Measurements from ENCODE around the gene NUBP2.

The NUBP2 gene

GRCh38 chr16:1772362-1772907 lies 10.3 kb upstream of the NUBP2 start, which contains the start of gene EME2:
Gene EME2, plus strand, starts transcription at chr16:1772810. Its CDS starts 418 bp downstream, at chr16:1773228.
- DNase-seq (ENCODE audit: low spot score): peak; percentile 33

- DNase-seq (ENCODE audit: low spot score): peak; percentile 68
Observed at GRCh38 chr16:1772908-1773702, 9.7 kb upstream of the NUBP2 start, which contains the start of gene MRPS34. Gene MRPS34, minus strand, starts transcription at chr16:1773134. Its CDS starts 15 bp downstream, at chr16:1773119.

DNA sequence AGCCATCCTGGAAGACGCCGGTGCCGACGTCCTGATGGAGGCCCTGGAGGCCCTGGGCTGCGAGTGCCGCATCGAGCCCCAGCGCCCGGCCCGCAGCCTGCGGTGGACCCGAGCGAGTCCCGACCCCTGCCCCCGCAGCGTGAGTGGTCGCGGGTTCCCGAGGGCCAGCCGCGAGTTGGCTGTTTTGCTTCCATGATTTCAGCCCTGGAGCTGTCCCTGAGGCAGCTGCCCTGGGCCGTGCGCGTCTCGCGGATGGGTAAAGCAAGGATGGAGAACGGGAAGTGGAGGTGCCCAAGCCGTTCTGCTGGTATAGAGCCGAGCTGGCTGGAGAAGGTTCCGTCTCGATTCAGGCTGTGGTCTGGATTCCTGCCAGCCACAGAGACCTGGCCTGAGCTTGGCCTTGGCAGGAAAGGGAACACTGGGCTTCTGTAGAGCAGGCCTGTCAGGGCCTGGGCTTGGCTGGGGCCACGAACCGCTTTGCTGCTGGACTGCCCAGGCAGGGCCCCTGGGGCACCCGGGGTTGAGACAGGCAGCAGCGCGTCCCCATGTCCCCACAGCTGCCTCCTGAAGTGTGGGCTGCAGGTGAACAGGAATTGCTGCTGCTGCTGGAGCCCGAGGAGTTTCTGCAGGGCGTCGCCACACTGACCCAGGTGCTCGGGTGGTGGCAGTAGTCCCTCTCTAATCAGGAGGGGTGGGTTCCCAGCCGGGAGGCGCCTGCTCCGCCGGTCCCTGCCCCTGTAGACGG lies 8.9 kb upstream of the NUBP2 start:
- no peak for DNase-seq (ENCODE audit: low spot score)

- DNase-seq (ENCODE audit: low spot score): no peak
Observed at GRCh38 chr16:1774448-1774780, 8.3 kb upstream of the NUBP2 start.

DNA sequence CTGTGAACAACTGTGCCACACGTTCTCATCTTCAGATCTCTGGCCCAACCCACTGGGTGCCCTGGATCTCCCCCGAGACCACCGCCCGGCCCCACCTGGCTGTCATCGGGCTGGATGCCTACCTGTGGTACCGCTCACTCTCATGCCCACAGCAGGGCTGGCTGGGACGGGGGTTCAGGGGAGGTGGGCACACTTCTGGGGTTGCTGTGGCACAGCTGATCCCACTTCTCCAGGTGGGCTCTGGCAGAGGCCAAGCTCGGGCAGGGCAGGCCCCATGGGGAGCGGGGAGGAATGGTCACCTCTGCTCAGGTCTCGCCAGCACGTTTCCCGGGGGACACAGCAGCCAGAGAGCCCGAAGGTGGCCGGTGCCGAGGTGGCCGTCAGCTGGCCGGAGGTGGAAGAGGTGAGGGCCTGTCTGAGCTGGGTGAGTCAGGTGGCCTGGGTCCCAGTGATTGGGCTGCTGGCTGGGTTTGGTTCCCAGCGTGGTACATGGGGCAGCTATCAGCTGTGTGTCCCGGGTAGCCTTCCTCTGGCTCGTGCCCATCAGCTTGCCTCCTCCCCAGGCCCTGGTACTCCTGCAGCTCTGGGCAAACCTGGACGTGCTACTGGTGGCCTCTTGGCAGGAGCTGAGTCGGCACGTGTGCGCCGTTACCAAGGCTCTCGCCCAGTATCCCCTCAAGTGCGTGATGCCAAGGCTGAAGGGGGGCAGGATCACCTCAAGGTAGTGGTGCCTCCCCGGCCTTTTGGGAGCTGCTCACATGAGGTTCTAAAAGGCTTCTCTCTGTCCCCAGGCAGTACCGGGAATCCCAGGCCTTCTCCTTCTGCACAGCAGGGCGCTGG lies 7.5 kb upstream of the NUBP2 start:
- DNase-seq (ENCODE audit: low spot score): no peak

DNA sequence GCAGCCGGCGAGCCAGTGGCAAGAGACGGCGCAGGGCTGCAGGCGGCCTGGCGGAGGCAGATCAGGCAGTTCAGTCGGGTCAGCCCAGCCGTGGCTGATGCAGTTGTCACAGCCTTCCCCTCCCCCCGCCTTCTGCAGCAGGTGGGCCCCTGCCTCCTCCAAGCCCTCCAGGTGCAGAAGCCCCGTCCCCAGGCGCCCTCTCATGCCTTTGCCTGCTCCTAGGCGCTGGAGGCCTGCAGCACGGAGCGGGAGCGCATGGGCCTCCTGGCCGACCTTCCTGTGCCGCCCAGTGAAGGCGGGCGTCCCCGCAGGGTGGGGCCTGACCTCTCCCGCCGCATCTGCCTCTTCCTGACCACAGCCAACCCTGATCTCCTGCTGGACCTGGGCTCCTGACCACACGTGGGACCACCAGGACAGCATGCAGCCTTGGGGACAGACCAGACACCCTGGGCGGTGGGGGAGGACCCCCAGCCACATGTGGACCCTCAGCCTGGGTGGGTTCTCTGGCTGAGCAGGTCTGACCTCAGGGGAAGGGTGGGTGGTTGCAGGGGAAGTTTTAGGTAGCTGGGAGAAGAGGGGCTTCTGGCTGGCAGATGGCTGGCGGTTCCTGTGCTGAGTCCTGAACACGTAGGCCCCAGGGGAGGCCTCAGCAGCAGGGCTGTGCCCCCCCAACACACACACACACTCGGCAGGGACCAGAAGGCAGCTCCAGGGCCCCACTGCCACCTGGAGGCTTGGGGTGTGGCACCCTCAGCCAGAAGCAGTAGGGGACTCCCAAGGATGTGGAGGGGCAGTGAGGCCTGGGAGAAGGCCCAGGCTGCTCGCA lies 6.7 kb upstream of the NUBP2 start:
- no peak for DNase-seq (ENCODE audit: low spot score)

GRCh38 chr16:1776672-1776955 lies 6.1 kb upstream of the NUBP2 start:
- no peak for DNase-seq (ENCODE audit: low spot score)

- DNase-seq (ENCODE audit: low spot score): no peak
Observed at GRCh38 chr16:1776991-1777374, 5.8 kb upstream of the NUBP2 start.

DNA sequence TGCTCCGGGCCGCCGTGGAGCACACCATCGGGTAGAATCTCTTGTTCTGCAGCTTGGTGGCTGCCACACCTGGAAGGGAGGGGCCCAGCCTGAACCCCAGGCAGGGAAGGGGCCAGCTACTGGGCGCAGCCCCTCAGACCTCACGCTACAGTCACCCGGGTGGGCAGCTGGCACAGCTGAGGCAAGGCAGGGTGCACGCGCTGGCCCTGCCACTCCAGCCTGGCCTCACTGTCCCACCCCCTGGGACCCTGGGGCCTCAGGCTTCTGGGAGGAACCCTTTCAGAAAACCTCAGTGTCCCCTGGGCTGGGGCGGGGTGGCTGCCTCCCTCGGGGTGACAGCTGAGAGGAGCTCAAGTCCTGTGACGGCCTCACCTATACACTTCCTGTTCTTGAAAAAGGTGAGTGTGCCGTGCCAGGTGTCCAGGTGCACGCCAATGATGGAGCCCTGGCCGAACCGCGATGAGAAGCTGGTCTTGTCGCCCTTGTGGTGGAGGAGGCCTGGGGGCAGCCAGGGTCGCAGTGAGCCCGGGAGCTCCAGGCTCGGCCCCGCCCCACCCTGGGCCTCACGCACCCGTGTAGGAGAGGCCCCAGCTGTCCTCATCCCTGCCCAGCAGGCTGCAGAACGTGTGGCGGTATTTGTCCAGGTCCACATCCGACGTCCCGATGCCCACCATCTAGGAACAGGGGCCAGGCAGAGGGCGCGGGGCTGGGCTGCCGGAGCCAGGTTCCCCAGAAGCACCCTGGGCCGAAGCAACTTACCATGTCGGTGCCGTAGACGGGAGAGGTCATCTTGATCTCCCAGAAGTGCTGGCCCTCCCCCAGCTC lies 5.2 kb upstream of the NUBP2 start:
- no peak for DNase-seq (ENCODE audit: low spot score)

GRCh38 chr16:1778200-1779179 lies 4.3 kb upstream of the NUBP2 start:
- DNase-seq (ENCODE audit: low spot score): no peak

DNA sequence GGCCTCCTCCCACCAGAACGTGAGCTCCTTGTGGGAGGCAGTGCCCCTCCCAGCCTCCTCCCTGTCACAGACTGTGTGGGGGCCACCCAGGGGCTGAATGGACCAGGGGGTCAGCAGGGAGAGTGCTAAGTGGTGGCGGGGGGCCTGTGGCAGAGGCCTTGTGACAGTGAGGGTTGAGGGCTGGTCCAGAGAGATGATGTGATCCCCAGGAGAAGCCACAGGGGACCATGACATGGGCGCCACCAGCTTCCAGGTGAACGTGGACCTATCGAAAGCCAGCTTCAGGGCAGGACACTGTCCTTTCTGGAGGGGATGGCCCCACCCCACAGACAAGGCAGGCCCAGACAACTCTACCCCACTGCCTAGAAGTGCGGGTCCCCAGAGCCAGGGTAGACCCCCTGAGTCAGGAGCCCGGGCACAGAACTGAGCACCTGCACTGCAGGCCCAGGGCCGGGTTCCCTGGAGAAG lies 3.5 kb upstream of the NUBP2 start:
- no peak for DNase-seq (ENCODE audit: low spot score)

GRCh38 chr16:1779741-1780676 lies 2.8 kb upstream of the NUBP2 start:
- DNase-seq (ENCODE audit: low spot score): no peak

GRCh38 chr16:1780677-1781072 lies 2.1 kb upstream of the NUBP2 start:
- no peak for DNase-seq (ENCODE audit: low spot score)

GRCh38 chr16:1781254-1781653 lies 1.5 kb upstream of the NUBP2 start:
- no peak for DNase-seq (ENCODE audit: low spot score)

DNA sequence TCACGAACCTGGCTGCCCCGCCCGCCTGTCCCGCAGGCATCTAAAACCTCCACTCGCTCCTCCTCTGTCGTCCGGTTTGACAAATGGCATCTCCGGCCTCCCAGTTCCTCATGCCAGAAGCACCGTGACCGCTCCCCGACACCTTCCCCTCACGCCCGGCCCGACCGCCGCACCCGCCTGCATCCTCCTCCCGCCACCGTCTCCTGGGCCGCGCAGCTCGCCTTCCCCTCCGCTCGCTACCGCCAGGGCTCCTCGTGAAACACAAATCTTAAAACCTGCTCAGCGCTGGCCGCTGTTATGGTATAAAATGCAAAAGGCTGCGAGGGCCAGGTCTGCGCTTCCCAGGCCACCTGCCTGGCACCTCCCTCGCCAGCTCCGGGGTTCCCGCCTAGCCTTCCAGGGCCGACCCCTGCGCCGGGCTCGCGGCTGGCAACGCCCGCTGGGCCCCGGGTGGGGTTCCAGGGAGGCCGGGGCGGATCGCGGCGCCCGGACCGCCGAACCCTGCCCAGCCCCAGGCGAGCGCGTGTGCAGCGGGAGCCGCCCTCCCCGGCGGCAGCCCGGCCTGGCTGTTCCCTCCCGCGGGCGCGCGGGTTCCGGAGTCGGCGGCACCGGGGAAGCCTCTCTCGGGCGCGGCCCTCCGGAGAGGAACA lies 877 bp upstream of the NUBP2 start:
- no peak for DNase-seq (ENCODE audit: low spot score)

- DNase-seq (ENCODE audit: low spot score): no peak
Observed at GRCh38 chr16:1784977-1785845, 2.5 kb downstream of the NUBP2 start.

- DNase-seq (ENCODE audit: low spot score): no peak
Observed at GRCh38 chr16:1785846-1786170, 3.0 kb downstream of the NUBP2 start.
